Brain microvascular endothelial cell (primary cell): ENCODE data around the gene GAN.
"Not testable (repeated sequence)": the region's sequence is repeated elsewhere in the genome, so short reads cannot be mapped to it uniquely, and the experiment has no call there.

Source experiments
- DNase-seq: peaks from one replicate; pipeline ENCODE4 v3.0.0-alpha.2; 2020
- H3K27ac ChIP-seq: fragments of 250-450 bp; sonication (Bioruptor Pico); 2 replicates; pipeline ENCODE4 v1.5.1; 2020; ENCODE audit warnings: mild to moderate bottlenecking, moderate library complexity
- H3K27me3 ChIP-seq: fragments of 250-450 bp; sonication (Bioruptor Pico); replicated peaks from 2 replicates; pipeline ENCODE4 v1.5.1; 2020; ENCODE audit warnings: mild to moderate bottlenecking
- H3K36me3 ChIP-seq: fragments of 250-450 bp; sonication (Bioruptor Pico); replicated peaks from 2 replicates; pipeline ENCODE4 v1.5.1; 2020; ENCODE audit warnings: mild to moderate bottlenecking
- H3K4me3 ChIP-seq: 2 replicates; pipeline ENCODE4 v1.5.1; 2011; ENCODE audit warnings: low read depth, mild to moderate bottlenecking, control low read depth, low read length, moderate library complexity
- CTCF ChIP-seq: IDR thresholded peaks from 2 replicates; pipeline ENCODE4 v1.5.1; 2011; ENCODE audit warnings: low read depth, mild to moderate bottlenecking, moderate library complexity, low read length, control low read depth, inconsistent platforms; ENCODE audit errors: missing control alignments
- in situ Hi-C: cut with HindIII; loops from 2 replicates; pipeline ENCODE4 v1.10.0; 2017; ENCODE audit warnings: low sequenced_read_pairs, low pct_ligation_motif_present

GAN gene

GRCh38 chr16:81421126-81421525 is 106.4 kb downstream of the GAN start:
- no peak overlapping the region for H3K4me3 ChIP-seq
- in situ Hi-C loops, result no loop called here
- DNase-seq, result no peak
- H3K27ac ChIP-seq, result no peak overlapping the region
- no peaks in the 10 kb centered on the region for H3K36me3 ChIP-seq
- TF ChIP-seq CTCF, result no peak
- no peaks in the 10 kb centered on the region for H3K27me3 ChIP-seq

- Histone ChIP-seq H3K27me3 (no peaks in the 10 kb centered on the region), H3K4me3 (no peak overlapping the region), H3K27ac (no peak overlapping the region), H3K36me3 (no peaks in the 10 kb centered on the region)
- TF ChIP-seq CTCF, result no peak
- no peak for DNase-seq
- in situ Hi-C loops, result no loop called here
Observed at GRCh38 chr16:81421536-81421935, 106.8 kb downstream of the GAN start.

- in situ Hi-C loops, H3K27ac ChIP-seq, H3K27me3 ChIP-seq, H3K4me3 ChIP-seq, DNase-seq, H3K36me3 ChIP-seq: not testable (repeated sequence)
Observed at GRCh38 chr16:81422153-81422552, 107.4 kb downstream of the GAN start.

- TF ChIP-seq CTCF, result no peak
- Histone ChIP-seq H3K27me3 (no peaks in the 10 kb centered on the region), H3K36me3 (no peaks in the 10 kb centered on the region), H3K4me3 (no peak overlapping the region), H3K27ac (no peak overlapping the region)
- in situ Hi-C loops, result no loop called here
- no peak for DNase-seq
Observed at GRCh38 chr16:81424771-81425170, 110.0 kb downstream of the GAN start.

- no peak for TF ChIP-seq CTCF
- no peaks in the 10 kb centered on the region for H3K27me3 ChIP-seq
- H3K27ac ChIP-seq, result no peak overlapping the region
- in situ Hi-C loops, result no loop called here
- no peaks in the 10 kb centered on the region for H3K36me3 ChIP-seq
- no peak overlapping the region for H3K4me3 ChIP-seq
- no peak for DNase-seq
Observed at GRCh38 chr16:81427219-81427618, 112.5 kb downstream of the GAN start.

GRCh38 chr16:81429045-81429521 is 114.3 kb downstream of the GAN start:
- TF ChIP-seq CTCF, result peak; percentile 78
- peak; percentile 53 for DNase-seq
- no peaks in the 10 kb centered on the region for H3K27me3 ChIP-seq
- H3K36me3 ChIP-seq, result no peaks in the 10 kb centered on the region
- H3K4me3 ChIP-seq, result no peak overlapping the region
- in situ Hi-C loops, result no loop called here
- no peak overlapping the region for H3K27ac ChIP-seq
